HG03469 (cell line): ENCODE measurements around the gene ERVFRD-1.

ENCODE experiments used
- ATAC-seq: cut with Tn5 transposase; IDR thresholded peaks from one replicate; pipeline ENCODE4 v1.9.1; 2021; ENCODE audit warnings: mild to moderate bottlenecking, moderate library complexity, moderate number of reproducible peaks; ENCODE audit not compliant: unreplicated experiment

Gene ERVFRD-1

GRCh38 chr6:11110921-11111768 lies at the start of gene ERVFRD-1:
TSS of gene ERVFRD-1 (minus strand) at chr6:11111725. CDS start at chr6:11105310, 6,415 bp downstream.
- ATAC-seq, result no peak

GRCh38 chr6:11160199-11160598 lies 48.7 kb upstream of the ERVFRD-1 start:
- no peak for ATAC-seq

- no peak for ATAC-seq
Measured at GRCh38 chr6:11155589-11155988, 44.1 kb upstream of the ERVFRD-1 start.

- ATAC-seq, result no peak
Measured at GRCh38 chr6:11153447-11153846, 41.9 kb upstream of the ERVFRD-1 start.

GRCh38 chr6:11152581-11152980 lies 41.1 kb upstream of the ERVFRD-1 start:
- no peak for ATAC-seq

GRCh38 chr6:11151488-11151887 lies 40.0 kb upstream of the ERVFRD-1 start:
- ATAC-seq, result no peak

- no peak for ATAC-seq
Measured at GRCh38 chr6:11149551-11149950, 38.0 kb upstream of the ERVFRD-1 start.

GRCh38 chr6:11146117-11146826 lies 34.7 kb upstream of the ERVFRD-1 start:
- ATAC-seq, result no peak

GRCh38 chr6:11144393-11144851 lies 32.9 kb upstream of the ERVFRD-1 start:
- peak; percentile 46 for ATAC-seq

- ATAC-seq, result no peak
Measured at GRCh38 chr6:11143394-11144371, 32.2 kb upstream of the ERVFRD-1 start.

- no peak for ATAC-seq
Measured at GRCh38 chr6:11142296-11143027, 30.9 kb upstream of the ERVFRD-1 start.

- ATAC-seq, result no peak
Measured at GRCh38 chr6:11141295-11141694, 29.8 kb upstream of the ERVFRD-1 start.

- ATAC-seq, result no peak
Measured at GRCh38 chr6:11140056-11140455, 28.5 kb upstream of the ERVFRD-1 start.

GRCh38 chr6:11139051-11139960 lies 27.8 kb upstream of the ERVFRD-1 start:
- ATAC-seq, result no peak

- ATAC-seq, result no peak
Measured at GRCh38 chr6:11136809-11137208, 25.3 kb upstream of the ERVFRD-1 start.

- no peak for ATAC-seq
Measured at GRCh38 chr6:11133281-11133680, 21.8 kb upstream of the ERVFRD-1 start.

GRCh38 chr6:11132194-11132888 lies 20.8 kb upstream of the ERVFRD-1 start:
- ATAC-seq, result no peak

- no peak for ATAC-seq
Measured at GRCh38 chr6:11130605-11131004, 19.1 kb upstream of the ERVFRD-1 start.
